Esophagus squamous epithelium (tissue), 5 donors: ENCODE results near the gene TLNRD1. TPM values are rescaled to one million over a fixed set of nuclear protein-coding genes. Genes with fewer than 3 reads are reported as not detected.

ENCODE experiments used
- DNase-seq: peaks from one replicate; lab custom pipeline; 2025; lab: John Stamatoyannopoulos, UW
- H3K27ac ChIP-seq, 4 donors: fragments of 200-600 bp; sonication (generic); one replicate each; pipeline ENCODE4 v1.5.1; 2016 to 2019; ENCODE audit warnings: mild to moderate bottlenecking in 1 of 4
- H3K27me3 ChIP-seq, 4 donors: fragments of 200-600 bp; sonication (generic); 1 replicate in 3 of 4; 2 replicates in 1 of 4; pipeline versions ENCODE4 v1.5.1 to v1.6.0; 2017 to 2021; ENCODE audit warnings: antibody characterized with exemption in 1 of 4
- H3K36me3 ChIP-seq, 3 donors: fragments of 200-600 bp; sonication (generic); one replicate each; pipeline ENCODE4 v1.5.1; 2016 to 2019
- H3K4me1 ChIP-seq, 3 donors: fragments of 200-600 bp; sonication (generic); one replicate each; pipeline ENCODE4 v1.5.1; 2017 to 2019
- H3K4me3 ChIP-seq, 4 donors: fragments of 200-600 bp; sonication (generic); 1 replicate in 3 of 4; 2 replicates in 1 of 4; pipeline ENCODE4 v1.5.1; 2016 to 2019; ENCODE audit warnings: mild to moderate bottlenecking in 2 of 4, moderate library complexity in 1 of 4
- H3K9me3 ChIP-seq, 3 donors: fragments of 200-600 bp; sonication (generic); one replicate each; pipeline ENCODE4 v1.5.1; 2016 to 2019
- POLR2A ChIP-seq, 4 donors: fragments of 450-650 bp; IDR thresholded peaks; one replicate each; pipeline ENCODE4 v1.6.1; 2017; ENCODE audit warnings: antibody characterized with exemption in 4 of 4, mild to moderate bottlenecking in 4 of 4, moderate library complexity in 3 of 4
- WGBS, 2 donors: methylation state at CpG; one replicate each; pipeline ENCODE4 v1.1.5; 2018; 5-methylcytosine and 5-hydroxymethylcytosine counted together
- intact Hi-C: fragments of 100-400 bp; cut with DNase I; formaldehyde crosslinking; loops from one replicate; pipeline ENCODE4 v1.15.0; 2022
- small RNA-seq, 4 donors: library from RNA; depleted of rRNA; stranded (forward); fragments of <200 nt; gene quantifications; one replicate each; pipeline ENCODE3, GENCODE V24; 2016
- total RNA-seq, 4 donors: library from RNA; depleted of rRNA; stranded (reverse); fragments of >200 nt; gene quantifications; one replicate each; pipeline ENCODE4 v1.1.0, GENCODE V29; 2016
- TF ChIP-seq, protein P1 (sequence below), 6 experiments: fragments of 450-650 bp in 4 of 6; fragments of 200-600 bp in 2 of 6; sonication (generic) in 2 of 6; IDR thresholded peaks; one replicate each; pipeline ENCODE4 v1.5.1; 2016 to 2019; ENCODE audit warnings: antibody characterized with exemption in 6 of 6, mild to moderate bottlenecking in 4 of 6, moderate library complexity in 4 of 6
- donor health status: DM: yes; HTN: yes; CAD: no.

The TLNRD1 gene
- total RNA-seq, 4 donors from 2014 or later, result 17.2 to 57.8 (median 22.6) TPM

DNA sequence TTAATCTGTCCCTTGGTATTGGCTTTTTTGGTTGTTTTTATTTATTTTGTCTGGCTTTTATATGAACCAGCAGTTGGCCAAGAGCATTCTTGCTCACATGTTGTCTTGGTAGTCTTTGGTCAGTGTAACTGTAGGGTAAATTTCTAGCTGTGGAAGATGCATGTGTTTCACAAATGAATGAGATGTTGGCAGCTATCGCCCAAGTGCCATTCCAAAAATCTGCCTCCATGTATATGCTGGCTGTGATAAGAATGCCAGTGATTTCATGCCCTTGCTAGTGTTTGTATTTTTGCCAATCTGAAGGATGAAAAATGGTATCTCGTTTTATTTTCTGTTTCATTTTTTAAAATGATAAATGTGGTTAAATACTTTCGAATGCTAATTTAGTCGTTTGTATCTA lies 50.1 kb downstream of the TLNRD1 start:
- Histone ChIP-seq H3K27me3 (no peaks in the 10 kb centered on the region), H3K27ac (no peak overlapping the region), H3K36me3 (no peaks in the 10 kb centered on the region), H3K9me3 (no peaks in the 10 kb centered on the region), H3K4me3 (no peak overlapping the region), H3K4me1 (no peaks in the 10 kb centered on the region)
- TF ChIP-seq POLR2A (IDR thresholded peaks at IDR 0.05), result no peak
- 37 to 46% methylated on average over 4 of the region's 4 CpGs for WGBS, 2 donors
- intact Hi-C loops, result no loop called here
- no peak for DNase-seq

DNA sequence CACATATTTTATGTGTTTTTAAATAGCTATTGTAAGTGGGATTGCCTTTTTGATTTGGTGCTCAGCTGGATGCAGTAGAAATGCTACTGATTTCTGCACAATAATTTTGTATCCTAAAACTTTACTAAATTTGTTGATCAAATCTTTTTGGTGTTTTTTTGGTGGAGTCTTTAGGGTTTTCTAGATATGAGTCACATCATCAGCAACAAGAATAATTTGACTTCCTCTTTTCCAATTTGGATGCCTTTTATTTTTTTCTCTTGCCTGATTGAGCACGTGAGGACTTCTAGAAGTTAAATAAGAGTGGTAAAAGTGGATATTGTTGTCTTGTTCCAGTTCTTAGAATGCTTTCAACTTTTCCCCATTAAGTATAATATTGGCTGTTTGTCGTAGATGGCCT lies 51.3 kb downstream of the TLNRD1 start:
- DNase-seq, result no peak
- H3K36me3 ChIP-seq, result no peaks in the 10 kb centered on the region
- H3K4me1 ChIP-seq, result no peaks in the 10 kb centered on the region
- intact Hi-C loops, result no loop called here
- WGBS, 2 donors, result 52 to 70% methylated on average over 2 of the region's 2 CpGs
- no peak overlapping the region for H3K27ac ChIP-seq
- no peaks in the 10 kb centered on the region for H3K27me3 ChIP-seq
- TF ChIP-seq POLR2A (IDR thresholded peaks at IDR 0.05), result no peak
- TF ChIP-seq, protein P1, sequence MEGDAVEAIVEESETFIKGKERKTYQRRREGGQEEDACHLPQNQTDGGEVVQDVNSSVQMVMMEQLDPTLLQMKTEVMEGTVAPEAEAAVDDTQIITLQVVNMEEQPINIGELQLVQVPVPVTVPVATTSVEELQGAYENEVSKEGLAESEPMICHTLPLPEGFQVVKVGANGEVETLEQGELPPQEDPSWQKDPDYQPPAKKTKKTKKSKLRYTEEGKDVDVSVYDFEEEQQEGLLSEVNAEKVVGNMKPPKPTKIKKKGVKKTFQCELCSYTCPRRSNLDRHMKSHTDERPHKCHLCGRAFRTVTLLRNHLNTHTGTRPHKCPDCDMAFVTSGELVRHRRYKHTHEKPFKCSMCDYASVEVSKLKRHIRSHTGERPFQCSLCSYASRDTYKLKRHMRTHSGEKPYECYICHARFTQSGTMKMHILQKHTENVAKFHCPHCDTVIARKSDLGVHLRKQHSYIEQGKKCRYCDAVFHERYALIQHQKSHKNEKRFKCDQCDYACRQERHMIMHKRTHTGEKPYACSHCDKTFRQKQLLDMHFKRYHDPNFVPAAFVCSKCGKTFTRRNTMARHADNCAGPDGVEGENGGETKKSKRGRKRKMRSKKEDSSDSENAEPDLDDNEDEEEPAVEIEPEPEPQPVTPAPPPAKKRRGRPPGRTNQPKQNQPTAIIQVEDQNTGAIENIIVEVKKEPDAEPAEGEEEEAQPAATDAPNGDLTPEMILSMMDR (IDR thresholded peaks at IDR 0.05), result no peak
- H3K4me3 ChIP-seq, result no peak overlapping the region
- H3K9me3 ChIP-seq, result no peaks in the 10 kb centered on the region

DNA sequence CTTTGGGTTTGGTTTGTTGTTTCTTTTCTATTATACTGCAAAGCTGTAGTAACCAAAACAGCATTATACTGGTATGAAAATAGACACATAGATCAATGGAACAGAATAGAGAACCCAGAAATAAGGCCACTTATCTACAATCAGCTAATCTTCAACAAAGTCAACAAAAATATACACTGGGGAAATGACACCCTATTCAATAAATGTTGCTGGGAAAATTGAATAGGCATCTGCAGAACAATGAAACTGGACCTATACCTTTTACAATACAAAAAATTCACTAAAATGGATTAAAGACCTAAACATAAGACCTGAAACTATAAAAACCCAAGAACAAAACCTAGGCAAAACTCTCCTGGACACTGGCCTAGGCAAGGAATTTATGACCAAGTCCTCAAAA lies 52.9 kb downstream of the TLNRD1 start:
- H3K4me3 ChIP-seq, result no peak overlapping the region
- no peak for TF ChIP-seq POLR2A (IDR thresholded peaks at IDR 0.05)
- TF ChIP-seq, protein P1 (IDR thresholded peaks at IDR 0.05), result no peak
- H3K9me3 ChIP-seq, result no peaks in the 10 kb centered on the region
- H3K4me1 ChIP-seq, result no peaks in the 10 kb centered on the region
- H3K27me3 ChIP-seq, result no peaks in the 10 kb centered on the region
- H3K27ac ChIP-seq, result no peak overlapping the region
- intact Hi-C loops, result no loop called here
- DNase-seq, result no peak
- H3K36me3 ChIP-seq, result no peaks in the 10 kb centered on the region

DNA sequence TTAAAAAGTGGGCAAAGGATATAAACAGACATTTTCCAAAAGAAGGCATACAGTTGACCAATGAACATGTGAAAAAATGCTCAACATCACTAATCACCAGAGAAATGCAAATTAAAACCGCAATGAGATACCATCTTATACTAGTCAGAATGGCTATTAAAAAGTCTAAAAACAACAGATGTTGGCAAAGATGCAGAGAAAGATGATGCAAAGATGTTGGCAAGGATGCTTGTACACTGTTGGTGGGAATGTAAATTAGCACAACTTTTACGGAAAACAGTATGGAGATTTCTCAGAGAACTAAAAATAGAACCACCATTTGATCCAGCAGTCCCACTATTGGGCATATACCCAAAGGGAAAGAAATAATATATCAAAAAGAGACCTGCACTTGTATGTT lies 53.5 kb downstream of the TLNRD1 start:
- Histone ChIP-seq H3K36me3 (no peaks in the 10 kb centered on the region), H3K4me3 (no peak overlapping the region), H3K27ac (no peak overlapping the region), H3K4me1 (no peaks in the 10 kb centered on the region), H3K27me3 (no peaks in the 10 kb centered on the region), H3K9me3 (no peaks in the 10 kb centered on the region)
- DNase-seq, result no peak
- intact Hi-C loops, result no loop called here
- WGBS, 2 donors, result 78 to 90% methylated on average over 2 of the region's 2 CpGs
- no peak for TF ChIP-seq POLR2A (IDR thresholded peaks at IDR 0.05)
- TF ChIP-seq, protein P1 (IDR thresholded peaks at IDR 0.05), result no peak

Small RNA genes within 50 kb of the gene (small RNA-seq; reads per million reads assigned to genes)
- gene MIR4514, result 0 reads per million in 4 donors

Other genes with a start within 250 kb of the TLNRD1 start
- 10 to 100 TPM in 1 of 4 donors, 1 to 10 TPM in 3; 2.8 to 13.5 (median 7.6) TPM for gene CEMIP, start 221.6 kb upstream of the TLNRD1 start, total RNA-seq
- gene MESD, start 11.1 kb upstream of the TLNRD1 start, total RNA-seq, result 10 to 100 TPM; 13.8 to 25.4 (median 19.1) TPM
- gene CFAP161, start 133.3 kb downstream of the TLNRD1 start, total RNA-seq, result under 1 TPM in 2 of 4 donors, not detected in 2; 0.38 to 0.88 TPM
- 10 to 100 TPM in 1 of 4 donors, 1 to 10 TPM in 3; 2.3 to 20.0 (median 4.6) TPM for gene IL16, start 196.0 kb downstream of the TLNRD1 start, total RNA-seq